ENCODE results near the gene SF3B5. TPM values are rescaled to one million over a fixed set of nuclear protein-coding genes. Genes with fewer than 3 reads are reported as not detected.

The SF3B5 gene
- total and polyA plus RNA-seq, 9 of the 15 experiments (the other 6 are each of a cell fraction or from before 2014, with no cell fraction given) = 238 to 1,211 (median 407) TPM

DNA sequence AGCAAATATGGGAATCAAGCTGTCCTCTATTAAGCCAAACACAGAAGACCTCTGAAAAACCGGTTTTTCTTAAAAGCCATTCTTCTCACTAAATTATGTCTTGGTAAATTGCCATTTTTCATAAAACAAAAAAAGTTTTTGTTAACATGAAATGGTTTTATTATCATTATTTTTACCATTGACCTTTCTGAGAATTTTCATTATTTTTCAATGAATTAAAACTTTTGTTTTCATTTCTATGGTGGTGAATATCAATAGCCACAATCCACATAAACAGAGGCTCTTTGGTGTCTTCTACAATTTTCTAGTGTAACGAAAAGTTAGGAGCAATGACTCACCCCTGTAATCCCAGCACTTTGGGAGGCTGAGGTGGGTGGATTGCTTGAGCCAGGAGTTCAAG lies 2.1 kb downstream of the SF3B5 start:
- H3K4me2 ChIP-seq (ENCODE audit: insufficient read depth, low read length) = peak overlapping the region; percentile 99
- POLR2A ChIA-PET = interaction anchor here (0.7 to 1.6 kb wide), 4 partner anchors 8 to 34 kb away, joined by 3 to 6 read pairs (median 3); no protein-coding TSS in a partner anchor
- 40% methylated on average over 2 of the region's 2 CpGs for WGBS (ENCODE audit: insufficient coverage, low coverage, missing lambda C conversion rate)
- no peak for FAIRE-seq
- ATAC-seq = no peak
- no TSS peak for BruUV-seq (replicated peaks)
- H3K36me3 ChIP-seq (ENCODE audit: control insufficient read depth, insufficient read depth, low read length) = peaks cover 25% of the 10 kb centered on the region; the same call in 1 of the 3 replicates
- in situ Hi-C loops (cut with MboI) (no loop called here), intact Hi-C loops (cut with micrococcal nuclease) (loop anchor here (10.0 kb wide), 1 partner anchor 1642 kb away; the partner anchor contains the start of gene EPM2A)
- peak overlapping the region; percentile 98; the same call in 1 of the 2 replicates for H3K4me3 ChIP-seq
- CTCF ChIA-PET (ENCODE audit: low intra/inter-chr PET ratio) = interaction anchor here (0.6 kb wide), 1 partner anchor 152 kb away, joined by 4 read pairs; no protein-coding TSS in a partner anchor
- H3K9me1 ChIP-seq (ENCODE audit: control insufficient read depth, insufficient read depth, low read length) = no peaks in the 10 kb centered on the region
- no peak overlapping the region for H2AFZ ChIP-seq (ENCODE audit: low read depth, low read length)
- no peaks in the 10 kb centered on the region for H3K9me3 ChIP-seq (replicated peaks; ENCODE audit: control insufficient read depth, insufficient read depth, low read depth, low read length)
- peak overlapping the region; percentile 7 to 66; a peak in 3 of 4 replicates for H3K9ac ChIP-seq (ENCODE audit: insufficient read depth in 1 of 2, low read depth in 2 of 2, low read length in 2 of 2)
- H3K27ac ChIP-seq (ENCODE audit: extremely low read depth, low read depth, low read length) = no peak overlapping the region
- no peak for TF ChIP-seq POLR3G (IDR thresholded peaks at IDR 0.05; ENCODE audit: extremely low read depth, insufficient read length, insufficient replicate concordance)
- TF ChIP-seq JUND (IDR thresholded peaks at IDR 0.05; ENCODE audit: borderline replicate concordance, low read depth, low read length) = 0 out of 2 replicates have a peak, but pooled peaks have one; percentile 14
- no peak for TF ChIP-seq JUND (tag; IDR thresholded peaks at IDR 0.05; ENCODE audit: borderline replicate concordance, low read depth, low read length)
- TF ChIP-seq, protein P1, sequence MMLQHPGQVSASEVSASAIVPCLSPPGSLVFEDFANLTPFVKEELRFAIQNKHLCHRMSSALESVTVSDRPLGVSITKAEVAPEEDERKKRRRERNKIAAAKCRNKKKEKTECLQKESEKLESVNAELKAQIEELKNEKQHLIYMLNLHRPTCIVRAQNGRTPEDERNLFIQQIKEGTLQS (IDR thresholded peaks at IDR 0.05) = peak; percentile 49
- TF ChIP-seq, protein P1 (CRISPR knock-in tag; conservative IDR thresholded peaks at IDR 0.05) = no peak
- peaks cover 12% of the 10 kb centered on the region; the same call in 1 of the 2 replicates for H4K20me1 ChIP-seq (replicated peaks; ENCODE audit: control insufficient read depth, insufficient read depth, low read length)
- peaks cover 10 to 13% of the 10 kb centered on the region in 2 experiments; a peak in 3 of 5 replicates for H3K4me1 ChIP-seq (replicated peaks in 1 of 2; ENCODE audit: control insufficient read depth in 2 of 2, insufficient read depth in 2 of 2, low read length in 2 of 2)
- peak in 1 of 4 experiments; percentile 23 for DNase-seq (ENCODE audit: extremely low read depth in 1 of 4, low spot score in 3 of 4)
- H3K27me3 ChIP-seq (ENCODE audit: control insufficient read depth in 2 of 2, insufficient read depth in 2 of 2, low read length in 2 of 2) = no peaks in the 10 kb centered on the region; a peak in 1 of 5 replicates
- peaks cover 33% of the 10 kb centered on the region for H3K79me2 ChIP-seq (ENCODE audit: control insufficient read depth, insufficient read depth, low read length)
